IMR-90 (cell line): ENCODE data around the gene TMEM256. TPM values are rescaled to one million over a fixed set of nuclear protein-coding genes. Genes with fewer than 3 reads are reported as not detected.

ENCODE experiments used
- ATAC-seq: fragments of 200-7000 bp; cut with Tn5 transposase; 2 replicates; pipeline ENCODE4 v1.9.1; 2020; ENCODE audit warnings: low read depth, mild to moderate bottlenecking, moderate library complexity
- BruUV-seq: library from RNA; stranded (reverse); fragments of 400-500 nt; replicated peaks from 2 replicates; lab custom pipeline; 2021; lab: Mats Ljungman, UMichigan
- CTCF ChIA-PET: fragments of 300-600 bp; formaldehyde crosslinking; extraction: SDS; loops from one replicate; lab custom pipeline; 2021; ENCODE audit warnings: antibody characterized with exemption; lab: Yijun Ruan, JAX
- POLR2A ChIA-PET: fragments of 300-600 bp; sonication (Branson Sonifier 250); formaldehyde crosslinking; loops from one replicate; lab custom pipeline; 2022; ENCODE audit warnings: antibody characterized with exemption; ENCODE audit not compliant: unreplicated experiment; lab: Charles Lee
- DNase-seq: peaks from one replicate; pipeline ENCODE4 v3.0.0; 2013
- H2AFZ ChIP-seq: replicated peaks from 2 replicates; pipeline ENCODE3; 2013; ENCODE audit warnings: low read length, mild to moderate bottlenecking; ENCODE audit not compliant: poor library complexity
- H2AK5ac ChIP-seq: 2 replicates; pipeline ENCODE4 v1.6.1; 2013; ENCODE audit warnings: low read depth, low read length, inconsistent platforms
- H2AK9ac ChIP-seq: replicated peaks from 2 replicates; pipeline ENCODE3; 2013; ENCODE audit warnings: mild to moderate bottlenecking, low read depth, low read length, moderate library complexity; ENCODE audit not compliant: poor library complexity
- H2BK120ac ChIP-seq: 2 replicates; pipeline ENCODE4 v1.6.1; 2013; ENCODE audit warnings: low read depth, low read length, inconsistent platforms
- H2BK15ac ChIP-seq: 3 replicates; pipeline ENCODE4 v1.6.1; 2013; ENCODE audit warnings: low read depth, low read length, inconsistent platforms
- H2BK20ac ChIP-seq: 2 replicates; pipeline ENCODE4 v1.6.1; 2013; ENCODE audit warnings: low read depth, mild to moderate bottlenecking, inconsistent platforms, low read length, moderate library complexity
- H2BK5ac ChIP-seq: 2 replicates; pipeline ENCODE4 v1.6.1; 2013; ENCODE audit warnings: mild to moderate bottlenecking, low read depth, low read length, inconsistent platforms; ENCODE audit not compliant: poor library complexity, severe bottlenecking
- H3K14ac ChIP-seq: replicated peaks from 2 replicates; pipeline ENCODE4 v1.6.1; 2013; ENCODE audit warnings: low read depth, low read length, inconsistent platforms
- H3K18ac ChIP-seq: 2 replicates; pipeline ENCODE4 v1.6.1; 2013; ENCODE audit warnings: low read depth, low read length, control low read depth
- H3K23ac ChIP-seq: 2 replicates; pipeline ENCODE4 v1.6.1; 2013; ENCODE audit warnings: low read depth, low read length, inconsistent platforms
- H3K27ac ChIP-seq: 2 replicates; pipeline ENCODE4 v1.5.1; 2013; ENCODE audit warnings: mild to moderate bottlenecking, control low read depth, low read length; ENCODE audit not compliant: insufficient read depth
- H3K27me3 ChIP-seq: 2 replicates; pipeline ENCODE4 v1.6.1; 2013; ENCODE audit warnings: low read length; ENCODE audit not compliant: control insufficient read depth, insufficient read depth
- H3K36me3 ChIP-seq: 2 replicates; pipeline ENCODE4 v1.6.1; 2013; ENCODE audit warnings: low read length, mixed read lengths; ENCODE audit not compliant: control insufficient read depth, insufficient read depth
- H3K4ac ChIP-seq: 2 replicates; pipeline ENCODE4 v1.6.1; 2013; ENCODE audit warnings: low read depth, low read length, inconsistent platforms
- H3K4me1 ChIP-seq: 2 replicates; pipeline ENCODE4 v1.6.1; 2013; ENCODE audit warnings: low read length, mixed read lengths; ENCODE audit not compliant: control insufficient read depth, insufficient read depth
- H3K4me2 ChIP-seq: 2 replicates; pipeline ENCODE4 v1.6.1; 2013; ENCODE audit warnings: low read depth, mild to moderate bottlenecking, control low read depth, low read length, moderate library complexity
- H3K4me3 ChIP-seq: 2 replicates; pipeline ENCODE4 v1.5.1; 2013; ENCODE audit warnings: low read depth, mild to moderate bottlenecking, control low read depth, low read length, moderate library complexity; ENCODE audit not compliant: insufficient read depth
- H3K56ac ChIP-seq: 2 replicates; pipeline ENCODE4 v1.6.1; 2013; ENCODE audit warnings: low read length, inconsistent platforms; ENCODE audit not compliant: insufficient read depth; ENCODE audit errors: extremely low read depth
- H3K79me1 ChIP-seq, 2 experiments: 2 replicates each; pipeline ENCODE4 v1.6.1; 2013; ENCODE audit warnings: low read length in 2 of 2, inconsistent platforms in 1 of 2, low read depth in 1 of 2
- H3K9ac ChIP-seq: 2 replicates; pipeline ENCODE4 v1.6.1; 2013; ENCODE audit warnings: low read depth, low read length, control low read depth
- H3K9me1 ChIP-seq: 2 replicates; pipeline ENCODE4 v1.6.1; 2013; ENCODE audit warnings: low read length, inconsistent platforms; ENCODE audit not compliant: insufficient read depth
- H3K9me3 ChIP-seq: 2 replicates; pipeline ENCODE4 v1.6.1; 2013; ENCODE audit warnings: low read length; ENCODE audit not compliant: control insufficient read depth, insufficient read depth
- H4K20me1 ChIP-seq: 2 replicates; pipeline ENCODE4 v1.6.1; 2013; ENCODE audit warnings: low read length, inconsistent platforms; ENCODE audit not compliant: insufficient read depth
- H4K5ac ChIP-seq: 2 replicates; pipeline ENCODE4 v1.6.1; 2013; ENCODE audit warnings: mild to moderate bottlenecking, low read depth, low read length, control low read depth
- H4K8ac ChIP-seq, 2 experiments: 2 replicates each; pipeline ENCODE4 v1.6.1; 2013; ENCODE audit warnings: low read depth in 2 of 2, low read length in 2 of 2, control low read depth in 1 of 2, inconsistent platforms in 1 of 2
- H4K91ac ChIP-seq: 2 replicates; pipeline ENCODE4 v1.6.1; 2013; ENCODE audit warnings: low read depth, low read length, inconsistent platforms; ENCODE audit not compliant: insufficient read depth
- BHLHE40 ChIP-seq: fragments of 150-350 bp; IDR thresholded peaks from 2 replicates; pipeline ENCODE4 v1.6.1; 2016; ENCODE audit warnings: mild to moderate bottlenecking, low read depth, low read length
- CEBPB ChIP-seq: IDR thresholded peaks from 2 replicates; pipeline ENCODE4 v1.6.1; 2012; ENCODE audit warnings: low read depth, low read length, improper control_type of control experiment
- FOS ChIP-seq: fragments of 150-350 bp; IDR thresholded peaks from 2 replicates; pipeline ENCODE4 v1.6.1; 2016; ENCODE audit warnings: low read depth, low read length
- MAFK ChIP-seq: IDR thresholded peaks from 2 replicates; pipeline ENCODE4 v1.6.1; 2012; ENCODE audit warnings: low read depth, low read length, improper control_type of control experiment
- MAZ ChIP-seq: IDR thresholded peaks from 2 replicates; pipeline ENCODE4 v1.6.1; 2012; ENCODE audit warnings: low read depth, mild to moderate bottlenecking, low read length, improper control_type of control experiment, moderate library complexity, borderline replicate concordance
- MXI1 ChIP-seq: IDR thresholded peaks from 2 replicates; pipeline ENCODE4 v1.6.1; 2012; ENCODE audit warnings: low read depth, mild to moderate bottlenecking, low read length, moderate library complexity, borderline replicate concordance
- NFE2L2 ChIP-seq: fragments of 150-350 bp; IDR thresholded peaks from 2 replicates; pipeline ENCODE4 v1.6.1; 2016; ENCODE audit warnings: low read depth, mild to moderate bottlenecking, low read length
- POLR2A ChIP-seq: IDR thresholded peaks from 2 replicates; pipeline ENCODE4 v1.6.1; 2012; ENCODE audit warnings: mild to moderate bottlenecking, low read depth, low read length
- RAD21 ChIP-seq: IDR thresholded peaks from 2 replicates; pipeline ENCODE4 v1.6.1; 2012; ENCODE audit warnings: low read length, improper control_type of control experiment
- RCOR1 ChIP-seq: IDR thresholded peaks from 2 replicates; pipeline ENCODE4 v1.6.1; 2012; ENCODE audit warnings: mild to moderate bottlenecking, low read length, improper control_type of control experiment; ENCODE audit not compliant: insufficient replicate concordance
- WGBS, 2 experiments: methylation state at CpG; one replicate each; pipeline versions ENCODE4 v1.1.5 to v1.1.7; 2013; ENCODE audit warnings: missing lambda C conversion rate in 2 of 2; ENCODE audit not compliant: insufficient read length in 1 of 2; ENCODE audit errors: extremely low coverage in 2 of 2; 5-methylcytosine and 5-hydroxymethylcytosine counted together
- dilution Hi-C: fragments of 300-500 bp; cut with HindIII; formaldehyde crosslinking; loops from one replicate; pipeline ENCODE4 v1.14.3; 2018; ENCODE audit warnings: low sequenced_read_pairs; ENCODE audit not compliant: unreplicated experiment
- in situ Hi-C: fragments of 300-500 bp; cut with MboI; formaldehyde crosslinking; loops from 3 replicates; pipeline ENCODE4 v1.14.3; 2019; ENCODE audit warnings: low sequenced_read_pairs, inconsistent platforms, mixed read lengths
- intact Hi-C: fragments of 100-400 bp; cut with micrococcal nuclease; formaldehyde crosslinking; loops from 2 replicates; pipeline ENCODE4 v1.10.0; 2022
- polyA plus RNA-seq, 3 experiments: library from polyadenylated mRNA; depleted of rRNA; stranded (reverse); fragments of >200 nt; gene quantifications; 2 replicates each; pipeline ENCODE4 v1.2.3, GENCODE V29; 2012; ENCODE audit warnings: low replicate concordance in 1 of 3
- total RNA-seq: library from RNA; depleted of rRNA; stranded (reverse); fragments of >200 nt; gene quantifications from 2 replicates; pipeline ENCODE4 v1.2.3, GENCODE V29; 2012
- TF ChIP-seq, protein P1 (sequence below): conservative IDR thresholded peaks from 2 replicates; pipeline ENCODE4 v1.5.1; 2012; ENCODE audit warnings: mild to moderate bottlenecking, low read depth, low read length, improper control_type of control experiment
- TF ChIP-seq, protein P2 (sequence below): fragments of 150-350 bp; IDR thresholded peaks from 2 replicates; pipeline ENCODE4 v1.6.1; 2016; ENCODE audit warnings: low read depth, mild to moderate bottlenecking, low read length, moderate library complexity, borderline replicate concordance
- TF ChIP-seq, protein P3 (sequence below): fragments of 150-350 bp; IDR thresholded peaks from 2 replicates; pipeline ENCODE4 v1.6.1; 2017; ENCODE audit warnings: mild to moderate bottlenecking, antibody characterized with exemption, low read length, low read depth

The TMEM256 gene
- total and polyA plus RNA-seq, 2 of the 4 experiments (the other 2 are of a cell fraction) = 38.4 to 174 TPM

DNA sequence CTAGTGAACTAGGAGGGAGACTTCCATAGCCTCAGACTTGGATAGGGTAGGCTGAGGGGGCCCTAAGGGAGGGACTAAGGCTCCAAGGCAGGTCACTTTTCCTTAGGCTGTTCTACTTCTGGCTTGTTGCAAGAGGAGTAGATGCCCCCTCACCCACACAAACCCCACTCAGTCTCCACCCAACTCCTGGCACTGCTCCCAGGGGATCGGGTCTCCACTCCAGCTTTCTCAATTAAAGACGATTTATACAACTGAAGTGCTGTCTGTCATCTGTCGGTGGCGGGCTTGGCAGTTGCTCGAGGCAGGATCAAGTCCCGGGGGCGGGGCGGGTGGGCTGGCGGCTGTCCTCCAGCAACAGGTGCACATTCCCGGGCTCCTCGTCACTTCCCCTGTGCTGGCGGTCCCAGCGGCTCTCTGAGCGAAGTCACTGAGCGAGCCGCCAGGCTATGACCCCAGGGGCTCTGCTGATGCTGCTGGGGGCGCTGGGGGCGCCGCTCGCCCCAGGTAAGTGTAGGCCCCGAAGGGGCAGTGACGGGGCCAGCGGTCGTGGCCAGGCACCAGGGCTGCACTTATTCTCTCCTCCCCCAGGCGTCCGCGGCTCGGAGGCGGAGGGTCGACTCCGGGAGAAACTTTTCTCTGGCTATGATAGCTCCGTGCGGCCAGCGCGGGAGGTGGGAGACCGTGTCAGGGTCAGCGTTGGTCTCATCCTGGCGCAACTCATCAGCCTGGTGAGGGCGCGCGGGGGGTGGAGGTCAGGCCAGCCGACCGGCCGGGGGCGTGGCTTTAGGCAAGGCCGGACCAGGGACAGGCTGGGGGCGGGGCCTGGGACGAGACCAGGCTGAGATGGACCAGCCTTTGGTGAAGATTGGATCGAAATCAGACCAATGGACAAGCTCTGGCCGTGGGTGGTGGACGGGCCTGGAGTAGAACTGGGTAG, 41.1 kb upstream of the TMEM256 start, which contains the start of gene CHRNB1:
Gene CHRNB1, plus strand, starts transcription at position 380 of the 937 bp plus-strand sequence. Its CDS starts 67 bp downstream, at position 447.
- Histone ChIP-seq H3K9me1 (0 out of 2 replicates have a peak, but pooled peaks cover 8% of the 10 kb centered on the region), H3K27ac (no peak within 1 kb of the TSS), H2BK20ac (no peak within 1 kb of the TSS), H3K4me2 (peak within 1 kb of the TSS; percentile 81), H2AFZ (peak within 1 kb of the TSS; percentile 91), H3K4me1 (peaks cover 22% of the 10 kb centered on the region), H2BK120ac (no peak within 1 kb of the TSS), H3K4ac (peak within 1 kb of the TSS; percentile 22; the same call in 1 of the 2 replicates), H3K14ac (no peak within 1 kb of the TSS), H4K20me1 (0 out of 2 replicates have a peak, but pooled peaks cover 3% of the 10 kb centered on the region), H3K9me3 (no peaks in the 10 kb centered on the region), H4K8ac (peak within 1 kb of the TSS in 1 of 2 experiments; percentile 36; a peak in 1 of 4 replicates), H4K91ac (no peak within 1 kb of the TSS), H3K18ac (no peak within 1 kb of the TSS), H3K9ac (no peak within 1 kb of the TSS), H2AK5ac (peak within 1 kb of the TSS; percentile 45; the same call in 1 of the 2 replicates), H3K27me3 (peaks cover 37% of the 10 kb centered on the region), H3K56ac (no peak within 1 kb of the TSS), H4K5ac (no peak within 1 kb of the TSS), H3K23ac (peak within 1 kb of the TSS; percentile 24; the same call in 1 of the 2 replicates), H2BK15ac (no peak within 1 kb of the TSS; the same call in 2 of the 3 replicates), H3K79me1 (no peaks in the 10 kb centered on the region), H3K36me3 (no peaks in the 10 kb centered on the region), H3K4me3 (peak within 1 kb of the TSS; percentile 32), H2BK5ac (peak within 1 kb of the TSS; percentile 10), H2AK9ac (peak within 1 kb of the TSS; percentile 75)
- in situ Hi-C loops = no loop called here
- CTCF ChIA-PET = interaction anchor here (1.4 kb wide), 1 partner anchor 9 kb away, joined by 6 read pairs; no protein-coding TSS in a partner anchor
- POLR2A ChIA-PET = interaction anchor here (0.7 kb wide), 1 partner anchor 33 kb away, joined by 3 read pairs; no protein-coding TSS in a partner anchor
- peak; percentile 27 for DNase-seq
- dilution Hi-C loops = no loop called here
- 10% methylated on average over 23 of the region's 51 CpGs; no CpG with 5 or more reads in 1 of the 2 experiments for WGBS, 2 experiments
- intact Hi-C loops = no loop called here
- BruUV-seq = no TSS peak
- peak; percentile 82 for ATAC-seq
- TF ChIP-seq, protein P1, sequence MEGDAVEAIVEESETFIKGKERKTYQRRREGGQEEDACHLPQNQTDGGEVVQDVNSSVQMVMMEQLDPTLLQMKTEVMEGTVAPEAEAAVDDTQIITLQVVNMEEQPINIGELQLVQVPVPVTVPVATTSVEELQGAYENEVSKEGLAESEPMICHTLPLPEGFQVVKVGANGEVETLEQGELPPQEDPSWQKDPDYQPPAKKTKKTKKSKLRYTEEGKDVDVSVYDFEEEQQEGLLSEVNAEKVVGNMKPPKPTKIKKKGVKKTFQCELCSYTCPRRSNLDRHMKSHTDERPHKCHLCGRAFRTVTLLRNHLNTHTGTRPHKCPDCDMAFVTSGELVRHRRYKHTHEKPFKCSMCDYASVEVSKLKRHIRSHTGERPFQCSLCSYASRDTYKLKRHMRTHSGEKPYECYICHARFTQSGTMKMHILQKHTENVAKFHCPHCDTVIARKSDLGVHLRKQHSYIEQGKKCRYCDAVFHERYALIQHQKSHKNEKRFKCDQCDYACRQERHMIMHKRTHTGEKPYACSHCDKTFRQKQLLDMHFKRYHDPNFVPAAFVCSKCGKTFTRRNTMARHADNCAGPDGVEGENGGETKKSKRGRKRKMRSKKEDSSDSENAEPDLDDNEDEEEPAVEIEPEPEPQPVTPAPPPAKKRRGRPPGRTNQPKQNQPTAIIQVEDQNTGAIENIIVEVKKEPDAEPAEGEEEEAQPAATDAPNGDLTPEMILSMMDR = no peak
- TF ChIP-seq NFE2L2 (no peak), BHLHE40 (no peak), FOS (no peak), MXI1 (no peak), POLR2A (no peak), RAD21 (no peak), MAFK (no peak), MAZ (no peak), CEBPB (no peak), RCOR1 (no peak)
- TF ChIP-seq, protein P2, sequence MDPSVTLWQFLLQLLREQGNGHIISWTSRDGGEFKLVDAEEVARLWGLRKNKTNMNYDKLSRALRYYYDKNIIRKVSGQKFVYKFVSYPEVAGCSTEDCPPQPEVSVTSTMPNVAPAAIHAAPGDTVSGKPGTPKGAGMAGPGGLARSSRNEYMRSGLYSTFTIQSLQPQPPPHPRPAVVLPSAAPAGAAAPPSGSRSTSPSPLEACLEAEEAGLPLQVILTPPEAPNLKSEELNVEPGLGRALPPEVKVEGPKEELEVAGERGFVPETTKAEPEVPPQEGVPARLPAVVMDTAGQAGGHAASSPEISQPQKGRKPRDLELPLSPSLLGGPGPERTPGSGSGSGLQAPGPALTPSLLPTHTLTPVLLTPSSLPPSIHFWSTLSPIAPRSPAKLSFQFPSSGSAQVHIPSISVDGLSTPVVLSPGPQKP = no peak
- TF ChIP-seq, protein P3, sequence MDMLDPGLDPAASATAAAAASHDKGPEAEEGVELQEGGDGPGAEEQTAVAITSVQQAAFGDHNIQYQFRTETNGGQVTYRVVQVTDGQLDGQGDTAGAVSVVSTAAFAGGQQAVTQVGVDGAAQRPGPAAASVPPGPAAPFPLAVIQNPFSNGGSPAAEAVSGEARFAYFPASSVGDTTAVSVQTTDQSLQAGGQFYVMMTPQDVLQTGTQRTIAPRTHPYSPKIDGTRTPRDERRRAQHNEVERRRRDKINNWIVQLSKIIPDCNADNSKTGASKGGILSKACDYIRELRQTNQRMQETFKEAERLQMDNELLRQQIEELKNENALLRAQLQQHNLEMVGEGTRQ = no peak
